Esophagus (tissue), 2 donors: Measurements from ENCODE around the gene AGBL4. TPM values are rescaled to one million over a fixed set of nuclear protein-coding genes. Genes with fewer than 3 reads are reported as not detected.

Experiments used
- polyA plus RNA-seq, 2 donors: library from polyadenylated mRNA; stranded (reverse); fragments of 200-250 nt; gene quantifications; one replicate each; pipeline ENCODE4 v1.2.3, GENCODE V29; 2013
- donor health status: healthy with polysubstance abuse.
- donor health status: Bipolar disorder and iron deficiency.

Gene AGBL4
- polyA plus RNA-seq, 2 donors = 0.02 TPM; not detected in 1

Other genes with a start within 250 kb of the AGBL4 start
- under 1 TPM in 1 of 2 donors, not detected in 1; 0.06 TPM for gene ELAVL4, start 85.0 kb upstream of the AGBL4 start, polyA plus RNA-seq